ENCODE data around the gene ACE2. TPM values are rescaled to one million over a fixed set of nuclear protein-coding genes. Genes with fewer than 3 reads are reported as not detected.

Gene ACE2
- total RNA-seq, 2 experiments from 2014 or later: not detected

DNA sequence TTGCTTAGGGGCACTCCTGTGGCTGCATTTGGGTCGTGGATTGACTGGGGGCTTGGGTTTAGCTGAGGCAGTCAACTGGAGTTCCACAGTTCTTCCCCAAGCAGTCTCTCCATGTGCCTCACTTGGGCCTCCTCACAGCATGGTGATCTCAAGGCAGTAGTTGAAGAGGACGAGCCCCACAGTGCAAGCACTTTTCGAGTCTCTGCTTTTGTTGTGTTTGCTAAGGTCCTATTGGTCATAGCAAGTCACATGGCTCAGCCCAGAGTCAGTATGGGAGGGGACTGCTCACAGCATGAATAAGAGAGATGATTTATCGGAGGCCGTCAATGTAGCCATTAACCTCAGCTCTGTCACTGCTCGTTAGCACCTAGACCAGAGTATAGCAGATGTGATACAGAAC, 70.4 kb downstream of the ACE2 start:
- Histone ChIP-seq H2AFZ (ENCODE audit: low read length) (no peak overlapping the region), H3K9me3 (ENCODE audit: low read length) (no peaks in the 10 kb centered on the region), H4K20me1 (ENCODE audit: insufficient read depth, low read length) (no peaks in the 10 kb centered on the region), H3K4me3 (ENCODE audit: low read depth, low read length, poor library complexity, severe bottlenecking) (no peak overlapping the region), H3K27ac (ENCODE audit: low read depth, low read length, poor library complexity, severe bottlenecking) (no peak overlapping the region), H3K36me3 (ENCODE audit: insufficient read depth, low read length) (no peaks in the 10 kb centered on the region), H3K79me2 (ENCODE audit: insufficient read depth, low read depth, low read length) (no peaks in the 10 kb centered on the region), H3K9me2 (ENCODE audit: insufficient read depth, low read length) (no peaks in the 10 kb centered on the region), H3K4me1 (ENCODE audit: insufficient read depth, low read length, poor library complexity, severe bottlenecking) (no peaks in the 10 kb centered on the region), H3K4me2 (ENCODE audit: low read length) (no peak overlapping the region)
- ChIA-PET CTCF (ENCODE audit: unreplicated experiment) (no interaction called here), POLR2A (no interaction called here)
- no peak for DNase-seq (ENCODE audit: low spot score)
- no TSS peak for BruUV-seq (replicated peaks)
- TF ChIP-seq, protein P1, sequence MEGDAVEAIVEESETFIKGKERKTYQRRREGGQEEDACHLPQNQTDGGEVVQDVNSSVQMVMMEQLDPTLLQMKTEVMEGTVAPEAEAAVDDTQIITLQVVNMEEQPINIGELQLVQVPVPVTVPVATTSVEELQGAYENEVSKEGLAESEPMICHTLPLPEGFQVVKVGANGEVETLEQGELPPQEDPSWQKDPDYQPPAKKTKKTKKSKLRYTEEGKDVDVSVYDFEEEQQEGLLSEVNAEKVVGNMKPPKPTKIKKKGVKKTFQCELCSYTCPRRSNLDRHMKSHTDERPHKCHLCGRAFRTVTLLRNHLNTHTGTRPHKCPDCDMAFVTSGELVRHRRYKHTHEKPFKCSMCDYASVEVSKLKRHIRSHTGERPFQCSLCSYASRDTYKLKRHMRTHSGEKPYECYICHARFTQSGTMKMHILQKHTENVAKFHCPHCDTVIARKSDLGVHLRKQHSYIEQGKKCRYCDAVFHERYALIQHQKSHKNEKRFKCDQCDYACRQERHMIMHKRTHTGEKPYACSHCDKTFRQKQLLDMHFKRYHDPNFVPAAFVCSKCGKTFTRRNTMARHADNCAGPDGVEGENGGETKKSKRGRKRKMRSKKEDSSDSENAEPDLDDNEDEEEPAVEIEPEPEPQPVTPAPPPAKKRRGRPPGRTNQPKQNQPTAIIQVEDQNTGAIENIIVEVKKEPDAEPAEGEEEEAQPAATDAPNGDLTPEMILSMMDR (conservative IDR thresholded peaks at IDR 0.05; ENCODE audit: low read length): no peak
- TF ChIP-seq EZH2phosphoT487 (IDR thresholded peaks at IDR 0.05; ENCODE audit: borderline replicate concordance, low read depth, low read length): no peak
- intact Hi-C loops (cut with micrococcal nuclease; ENCODE audit: unreplicated experiment): no loop called here

DNA sequence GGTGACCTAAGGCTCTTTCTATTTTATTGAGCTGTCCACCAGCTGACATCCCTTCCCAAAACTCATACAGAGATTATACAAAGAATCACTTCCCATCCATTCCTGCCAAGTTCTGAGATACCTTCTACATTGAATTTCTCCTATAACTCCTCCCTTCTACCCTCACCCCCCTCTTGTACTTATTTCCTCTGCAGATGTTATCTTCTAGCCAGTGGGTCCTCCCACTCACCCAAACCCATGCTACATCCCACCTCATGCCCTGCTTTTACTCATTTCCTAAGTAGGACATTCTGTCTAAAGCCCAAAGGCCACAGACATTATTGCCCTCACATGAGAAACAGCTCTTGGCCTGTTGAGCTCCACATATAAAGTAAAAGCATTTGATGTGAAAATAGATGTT, 71.6 kb downstream of the ACE2 start:
- Histone ChIP-seq H3K79me2 (ENCODE audit: insufficient read depth, low read depth, low read length) (no peaks in the 10 kb centered on the region), H3K4me1 (ENCODE audit: insufficient read depth, low read length, poor library complexity, severe bottlenecking) (no peaks in the 10 kb centered on the region), H3K4me3 (ENCODE audit: low read depth, low read length, poor library complexity, severe bottlenecking) (no peak overlapping the region), H3K36me3 (ENCODE audit: insufficient read depth, low read length) (no peaks in the 10 kb centered on the region), H3K27ac (ENCODE audit: low read depth, low read length, poor library complexity, severe bottlenecking) (no peak overlapping the region), H3K4me2 (ENCODE audit: low read length) (no peak overlapping the region), H3K9me3 (ENCODE audit: low read length) (no peaks in the 10 kb centered on the region), H3K9me2 (ENCODE audit: insufficient read depth, low read length) (no peaks in the 10 kb centered on the region), H2AFZ (ENCODE audit: low read length) (no peak overlapping the region), H4K20me1 (ENCODE audit: insufficient read depth, low read length) (no peaks in the 10 kb centered on the region)
- POLR2A ChIA-PET: no interaction called here
- CTCF ChIA-PET (ENCODE audit: unreplicated experiment): no interaction called here
- TF ChIP-seq, protein P1 (conservative IDR thresholded peaks at IDR 0.05; ENCODE audit: low read length): no peak
- TF ChIP-seq EZH2phosphoT487 (IDR thresholded peaks at IDR 0.05; ENCODE audit: borderline replicate concordance, low read depth, low read length): no peak
- no TSS peak for BruUV-seq (replicated peaks)
- DNase-seq (ENCODE audit: low spot score): no peak
- intact Hi-C loops (cut with micrococcal nuclease; ENCODE audit: unreplicated experiment): no loop called here

DNA sequence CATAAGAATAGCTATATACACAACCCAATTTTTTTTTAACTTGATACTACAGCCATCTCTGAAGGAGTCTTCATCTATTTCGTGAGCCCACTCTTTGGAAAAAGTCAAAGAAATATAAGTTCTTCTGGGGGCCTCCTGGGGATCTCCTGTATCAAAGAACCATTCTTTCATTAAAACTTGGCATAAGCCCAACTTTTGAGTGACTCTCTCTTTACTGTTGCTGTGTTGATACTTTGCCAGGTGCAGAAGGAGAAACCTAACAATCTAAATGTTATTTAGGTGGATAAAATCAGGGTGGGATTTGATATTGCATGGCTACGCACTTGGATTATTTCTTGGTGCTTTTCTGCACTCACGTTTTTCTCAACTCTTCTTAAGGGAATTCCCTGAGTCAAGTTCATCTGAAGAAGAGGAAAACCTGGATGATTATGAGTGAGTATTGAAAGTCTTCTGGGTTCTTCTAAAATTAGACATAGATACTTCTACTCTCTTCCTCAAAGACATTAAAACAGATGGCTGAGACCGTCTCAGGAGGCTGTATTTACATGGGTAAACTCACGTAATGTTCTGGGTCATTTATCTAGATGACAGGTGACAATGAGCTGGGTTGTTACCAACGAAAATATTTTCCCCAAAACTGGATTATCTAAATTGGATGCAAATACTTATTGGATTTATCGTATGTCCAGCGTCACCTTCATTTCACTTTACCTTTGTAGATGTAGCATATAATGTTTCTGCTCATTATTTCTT, 74.9 kb downstream of the ACE2 start:
- H3K36me3 ChIP-seq (ENCODE audit: insufficient read depth, low read length): no peaks in the 10 kb centered on the region
- intact Hi-C loops (cut with micrococcal nuclease; ENCODE audit: unreplicated experiment): no loop called here
- no peak overlapping the region for H3K4me3 ChIP-seq (ENCODE audit: low read depth, low read length, poor library complexity, severe bottlenecking)
- BruUV-seq (replicated peaks): no TSS peak
- ChIA-PET POLR2A (no interaction called here), CTCF (ENCODE audit: unreplicated experiment) (no interaction called here)
- DNase-seq (ENCODE audit: low spot score): no peak
- H3K9me2 ChIP-seq (ENCODE audit: insufficient read depth, low read length): no peaks in the 10 kb centered on the region
- no peaks in the 10 kb centered on the region for H3K9me3 ChIP-seq (ENCODE audit: low read length)
- no peaks in the 10 kb centered on the region for H3K4me1 ChIP-seq (ENCODE audit: insufficient read depth, low read length, poor library complexity, severe bottlenecking)
- no peak overlapping the region for H2AFZ ChIP-seq (ENCODE audit: low read length)
- H3K79me2 ChIP-seq (ENCODE audit: insufficient read depth, low read depth, low read length): no peaks in the 10 kb centered on the region
- no peak for TF ChIP-seq EZH2phosphoT487 (IDR thresholded peaks at IDR 0.05; ENCODE audit: borderline replicate concordance, low read depth, low read length)
- TF ChIP-seq, protein P1 (conservative IDR thresholded peaks at IDR 0.05; ENCODE audit: low read length): no peak
- H3K27ac ChIP-seq (ENCODE audit: low read depth, low read length, poor library complexity, severe bottlenecking): no peak overlapping the region
- H3K4me2 ChIP-seq (ENCODE audit: low read length): no peak overlapping the region
- H4K20me1 ChIP-seq (ENCODE audit: insufficient read depth, low read length): no peaks in the 10 kb centered on the region

Data from OCI-LY7 (cell line).